SK-N-SH (cell line): ENCODE results near the gene CCDC40. TPM values are rescaled to one million over a fixed set of nuclear protein-coding genes. Genes with fewer than 3 reads are reported as not detected.

ENCODE experiments used
- CTCF ChIA-PET: fragments of 300-600, 350-600 bp; formaldehyde crosslinking; extraction: SDS; loops from one replicate; lab custom pipeline; 2021; lab: Yijun Ruan, JAX
- POLR2A ChIA-PET: fragments of 350-600 bp; sonication (Branson Sonifier 250); formaldehyde crosslinking; extraction: SDS; loops from one replicate; lab custom pipeline; 2020; ENCODE audit warnings: antibody characterized with exemption, inconsistent platforms; lab: Yijun Ruan, JAX
- DNase-seq: peaks from one replicate; pipeline ENCODE4 v3.0.0; 2012
- H2AFZ ChIP-seq: fragments of 200-600 bp; sonication (generic); 2 replicates; pipeline ENCODE4 v1.8.1; 2016; ENCODE audit warnings: antibody characterized with exemption, mild to moderate bottlenecking, low read depth
- H3F3A ChIP-seq: fragments of 200-600 bp; sonication (generic); replicated peaks from 2 replicates; pipeline ENCODE3; 2016; ENCODE audit warnings: antibody characterized with exemption, mild to moderate bottlenecking; ENCODE audit not compliant: insufficient read depth
- H3K27ac ChIP-seq, 2 experiments: fragments of 200-500 bp in 1 of 2; fragments of 200-600 bp in 1 of 2; sonication (Bioruptor generic) in 1 of 2; sonication (generic), shearing (Covaris generic) in 1 of 2; 2 replicates each; pipeline versions ENCODE4 v1.5.1 to v1.6.1; 2014 to 2016; ENCODE audit warnings: low read depth in 2 of 2, inconsistent platforms in 1 of 2, low read length in 1 of 2, mild to moderate bottlenecking in 1 of 2, mixed read lengths in 1 of 2
- H3K27me3 ChIP-seq: fragments of 200-600 bp; sonication (generic), shearing (Covaris generic); 2 replicates; pipeline ENCODE4 v1.6.1; 2016; ENCODE audit warnings: mixed run types; ENCODE audit not compliant: insufficient read depth
- H3K36me3 ChIP-seq, 2 experiments: fragments of 200-500 bp in 1 of 2; fragments of 200-600 bp in 1 of 2; sonication (Bioruptor generic) in 1 of 2; sonication (generic) in 1 of 2; replicated peaks in 1 of 2; 2 replicates each; pipeline versions ENCODE3 to v1.5.1; 2014 to 2016; ENCODE audit warnings: low read length in 1 of 2, mild to moderate bottlenecking in 1 of 2; ENCODE audit not compliant: insufficient read depth in 2 of 2, control insufficient read depth in 1 of 2
- H3K4me1 ChIP-seq, 2 experiments: fragments of 200-500 bp in 1 of 2; fragments of 200-600 bp in 1 of 2; sonication (Bioruptor generic) in 1 of 2; sonication (generic), shearing (Covaris generic) in 1 of 2; 2 replicates each; pipeline versions ENCODE4 v1.5.1 to v1.6.1; 2014 to 2016; ENCODE audit warnings: low read depth in 1 of 2, low read length in 1 of 2, mixed run types in 1 of 2; ENCODE audit not compliant: insufficient read depth in 2 of 2, control insufficient read depth in 1 of 2
- H3K4me2 ChIP-seq: fragments of 200-600 bp; sonication (generic), shearing (Covaris generic); 2 replicates; pipeline ENCODE4 v1.6.1; 2017; ENCODE audit warnings: mixed run types
- H3K4me3 ChIP-seq, 2 experiments: fragments of 200-500 bp in 1 of 2; fragments of 200-600 bp in 1 of 2; sonication (Bioruptor generic) in 1 of 2; sonication (generic), shearing (Covaris generic) in 1 of 2; 2 replicates each; pipeline versions ENCODE4 v1.5.1 to v1.8.1; 2014 to 2016; ENCODE audit warnings: low read depth in 2 of 2, inconsistent platforms in 1 of 2, low read length in 1 of 2, mild to moderate bottlenecking in 1 of 2, mixed read lengths in 1 of 2, moderate library complexity in 1 of 2
- H3K79me2 ChIP-seq: fragments of 200-600 bp; sonication (generic); 2 replicates; pipeline ENCODE4 v1.8.1; 2017; ENCODE audit warnings: mild to moderate bottlenecking; ENCODE audit not compliant: insufficient read depth
- H3K9ac ChIP-seq: fragments of 200-600 bp; sonication (generic); 2 replicates; pipeline ENCODE4 v1.6.1; 2017; ENCODE audit warnings: mixed run types
- H3K9me2 ChIP-seq: fragments of 200-600 bp; sonication (generic); 2 replicates; pipeline ENCODE4 v1.6.1; 2017; ENCODE audit warnings: mixed run types
- H3K9me3 ChIP-seq: fragments of 200-600 bp; sonication (generic); 2 replicates; pipeline ENCODE4 v1.6.1; 2017; ENCODE audit warnings: mixed run types, mild to moderate bottlenecking, moderate library complexity
- H4K20me1 ChIP-seq: fragments of 200-600 bp; sonication (generic); 2 replicates; pipeline ENCODE4 v1.6.1; 2017; ENCODE audit warnings: mild to moderate bottlenecking, mixed run types; ENCODE audit not compliant: insufficient read depth
- CTCF ChIP-seq: fragments of 200-600 bp; sonication (generic); IDR thresholded peaks from 2 replicates; pipeline ENCODE4 v1.6.1; 2017; ENCODE audit warnings: antibody characterized with exemption, mild to moderate bottlenecking, moderate library complexity
- EZH2phosphoT487 ChIP-seq: fragments of 200-600 bp; sonication (generic); IDR thresholded peaks from 2 replicates; pipeline ENCODE4 v1.6.1; 2017; ENCODE audit warnings: low read depth, mixed run types, mild to moderate bottlenecking, antibody characterized with exemption, moderate library complexity, borderline replicate concordance
- FOSL2 ChIP-seq: IDR thresholded peaks from 2 replicates; pipeline ENCODE4 v1.4.0; 2012; ENCODE audit warnings: low read depth, mild to moderate bottlenecking, moderate library complexity, borderline replicate concordance
- FOXJ3 ChIP-seq: sonication (generic); formaldehyde crosslinking; IDR thresholded peaks from 2 replicates; pipeline ENCODE4 v1.5.1; 2020; ENCODE audit warnings: mild to moderate bottlenecking, missing genetic modification reagents
- GATA2 ChIP-seq: sonication (generic); formaldehyde crosslinking; IDR thresholded peaks from 2 replicates; pipeline ENCODE4 v1.5.0; 2020; ENCODE audit warnings: mild to moderate bottlenecking, missing genetic modification reagents
- JUND ChIP-seq: IDR thresholded peaks from 2 replicates; pipeline ENCODE4 v1.4.0; 2012
- MEF2A ChIP-seq: IDR thresholded peaks from 2 replicates; pipeline ENCODE4 v1.4.0; 2012; ENCODE audit warnings: low read depth, borderline replicate concordance
- POLR2AphosphoS5 ChIP-seq: IDR thresholded peaks from 2 replicates; pipeline ENCODE4 v1.6.1; 2012; ENCODE audit warnings: low read depth, low read length
- RCOR1 ChIP-seq: fragments of 150-350 bp; IDR thresholded peaks from 2 replicates; pipeline ENCODE4 v1.6.1; 2017; ENCODE audit warnings: antibody characterized with exemption, low read length
- REST ChIP-seq: IDR thresholded peaks from 2 replicates; pipeline ENCODE4 v1.6.1; 2012; ENCODE audit warnings: mild to moderate bottlenecking, low read depth, low read length, moderate library complexity
- RXRA ChIP-seq: IDR thresholded peaks from 2 replicates; pipeline ENCODE4 v1.4.0; 2012; ENCODE audit warnings: low read depth, mild to moderate bottlenecking, borderline replicate concordance
- SIN3A ChIP-seq: IDR thresholded peaks from 2 replicates; pipeline ENCODE4 v1.6.1; 2012; ENCODE audit warnings: low read depth, mild to moderate bottlenecking, low read length, moderate library complexity, borderline replicate concordance
- SMC3 ChIP-seq: IDR thresholded peaks from 2 replicates; pipeline ENCODE4 v1.6.1; 2012; ENCODE audit warnings: low read depth, low read length, improper control_type of control experiment
- TAF1 ChIP-seq: IDR thresholded peaks from 2 replicates; pipeline ENCODE4 v1.6.1; 2012; ENCODE audit warnings: low read depth, mild to moderate bottlenecking, low read length, moderate library complexity, borderline replicate concordance
- TCF12 ChIP-seq: IDR thresholded peaks from 2 replicates; pipeline ENCODE4 v1.4.0; 2012
- YY1 ChIP-seq: IDR thresholded peaks from 2 replicates; pipeline ENCODE4 v1.4.0; 2012; ENCODE audit warnings: low read depth, mild to moderate bottlenecking
- WGBS: methylation state at CpG from one replicate; pipeline ENCODE4 v1.1.6; 2017; ENCODE audit warnings: low lambda C conversion rate; 5-methylcytosine and 5-hydroxymethylcytosine counted together
- polyA plus RNA-seq, 3 experiments: library from polyadenylated mRNA; depleted of rRNA; stranded (reverse); fragments of >200 nt; gene quantifications; 2 replicates each; pipeline ENCODE4 v1.2.3, GENCODE V29; 2012
- TF ChIP-seq, protein P1 (sequence below): fragments of 150-350 bp; IDR thresholded peaks from 2 replicates; pipeline ENCODE4 v1.6.1; 2016; ENCODE audit warnings: mild to moderate bottlenecking, low read depth, low read length
- TF ChIP-seq, protein P2 (sequence below): IDR thresholded peaks from 2 replicates; pipeline ENCODE4 v1.4.0; 2012; ENCODE audit warnings: low read depth, borderline replicate concordance

The CCDC40 gene
- polyA plus RNA-seq, 1 of the 3 experiments (the other 2 are of a cell fraction): 17.3 TPM

DNA sequence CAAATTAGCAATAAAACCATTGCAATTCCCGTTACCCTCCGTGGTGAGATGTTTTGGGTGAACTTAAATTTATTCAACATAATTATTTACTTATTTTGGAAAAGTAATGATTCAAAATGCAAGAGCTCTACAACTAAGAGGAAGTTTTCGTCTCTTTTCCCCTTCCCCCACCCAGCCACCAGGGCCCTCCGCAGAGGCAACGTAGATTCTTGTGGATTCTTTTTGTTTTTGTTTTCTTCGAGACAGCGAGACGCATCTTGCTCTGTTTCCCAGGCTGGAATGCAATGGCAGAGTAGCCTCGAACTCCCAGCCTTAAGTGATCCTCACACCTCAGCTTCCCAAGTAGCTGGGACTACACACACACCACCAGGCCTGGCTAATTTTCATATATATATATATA, 19.2 kb downstream of the CCDC40 start:
- no peaks in the 10 kb centered on the region for H3K27me3 ChIP-seq
- 95% methylated on average over 9 of the region's 9 CpGs for WGBS
- DNase-seq: no peak
- no peak overlapping the region for H3K4me3 ChIP-seq
- H3K9me2 ChIP-seq: no peaks in the 10 kb centered on the region
- no peaks in the 10 kb centered on the region for H3F3A ChIP-seq
- POLR2A ChIA-PET: no interaction called here
- H3K36me3 ChIP-seq: peaks cover 5 to 22% of the 10 kb centered on the region in 2 experiments
- no peak overlapping the region for H2AFZ ChIP-seq
- no peak overlapping the region for H3K9ac ChIP-seq
- no peak overlapping the region for H3K27ac ChIP-seq
- CTCF ChIA-PET: interaction anchor here (4.0 to 4.1 kb wide), 2 partner anchors 27 to 48 kb away, joined by 22 to 28 read pairs; no protein-coding TSS in a partner anchor
- H4K20me1 ChIP-seq: no peaks in the 10 kb centered on the region
- TF ChIP-seq REST (no peak), TCF12 (no peak), SIN3A (no peak), SMC3 (no peak), TAF1 (no peak)
- no peaks in the 10 kb centered on the region for H3K4me1 ChIP-seq
- no peaks in the 10 kb centered on the region for H3K9me3 ChIP-seq
- no peaks in the 10 kb centered on the region for H3K79me2 ChIP-seq
- no peak overlapping the region for H3K4me2 ChIP-seq

DNA sequence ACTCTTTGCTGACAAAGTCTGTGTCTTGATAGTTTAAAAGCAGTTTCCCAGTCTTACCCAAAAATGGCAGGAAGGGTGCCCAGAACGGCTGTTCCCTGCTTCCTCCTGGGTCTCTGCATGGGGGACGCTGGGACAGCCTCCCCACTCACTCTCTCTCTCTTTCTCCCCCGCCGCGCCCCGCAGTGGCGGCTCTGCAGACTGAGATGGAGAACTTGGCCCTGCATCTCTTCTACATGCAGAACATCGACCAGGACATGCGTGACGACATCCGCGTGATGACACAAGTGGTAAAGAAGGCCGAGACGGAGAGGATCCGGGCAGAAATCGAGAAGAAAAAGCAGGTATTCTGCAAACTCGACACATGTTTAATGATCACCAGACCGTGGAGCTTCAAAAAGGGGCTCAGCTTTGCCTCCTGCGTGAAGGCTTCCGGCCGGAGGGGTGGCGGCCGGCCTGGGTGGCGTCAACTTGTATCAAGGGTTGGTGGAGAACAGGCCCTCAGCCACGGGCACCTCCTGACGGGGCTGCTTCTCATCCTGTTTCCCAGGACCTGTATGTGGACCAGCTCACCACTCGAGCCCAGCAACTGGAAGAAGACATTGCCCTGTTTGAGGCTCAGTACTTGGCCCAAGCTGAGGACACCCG, 22.0 kb downstream of the CCDC40 start:
- no peaks in the 10 kb centered on the region for H3K79me2 ChIP-seq
- no peaks in the 10 kb centered on the region for H4K20me1 ChIP-seq
- no peak overlapping the region for H3K4me3 ChIP-seq
- H3K27me3 ChIP-seq: no peaks in the 10 kb centered on the region
- H3K9me3 ChIP-seq: no peaks in the 10 kb centered on the region
- no peaks in the 10 kb centered on the region for H3K4me1 ChIP-seq
- WGBS: 95% methylated on average over 21 of the region's 28 CpGs
- ChIA-PET POLR2A (interaction anchor here (1.0 kb wide), 1 partner anchor 12 kb away, joined by 3 read pairs; no protein-coding TSS in a partner anchor), CTCF (interaction anchor here (1.9 kb wide), 1 partner anchor 24 kb away, joined by 10 read pairs; no protein-coding TSS in a partner anchor)
- no peaks in the 10 kb centered on the region for H3K9me2 ChIP-seq
- H3F3A ChIP-seq: no peaks in the 10 kb centered on the region
- no peak overlapping the region for H3K4me2 ChIP-seq
- no peak overlapping the region for H3K9ac ChIP-seq
- DNase-seq: no peak
- no peak overlapping the region for H3K27ac ChIP-seq
- no peak overlapping the region for H2AFZ ChIP-seq
- H3K36me3 ChIP-seq: peaks cover 0 to 4% of the 10 kb centered on the region in 2 experiments
- TF ChIP-seq CTCF (no peak), EZH2phosphoT487 (no peak), GATA2 (CRISPR knock-in tag) (no peak), FOXJ3 (CRISPR knock-in tag) (no peak), JUND (no peak), MEF2A (no peak), FOSL2 (no peak), YY1 (no peak), RCOR1 (no peak), POLR2AphosphoS5 (no peak), SMC3 (no peak), RXRA (no peak)
- TF ChIP-seq, protein P1, sequence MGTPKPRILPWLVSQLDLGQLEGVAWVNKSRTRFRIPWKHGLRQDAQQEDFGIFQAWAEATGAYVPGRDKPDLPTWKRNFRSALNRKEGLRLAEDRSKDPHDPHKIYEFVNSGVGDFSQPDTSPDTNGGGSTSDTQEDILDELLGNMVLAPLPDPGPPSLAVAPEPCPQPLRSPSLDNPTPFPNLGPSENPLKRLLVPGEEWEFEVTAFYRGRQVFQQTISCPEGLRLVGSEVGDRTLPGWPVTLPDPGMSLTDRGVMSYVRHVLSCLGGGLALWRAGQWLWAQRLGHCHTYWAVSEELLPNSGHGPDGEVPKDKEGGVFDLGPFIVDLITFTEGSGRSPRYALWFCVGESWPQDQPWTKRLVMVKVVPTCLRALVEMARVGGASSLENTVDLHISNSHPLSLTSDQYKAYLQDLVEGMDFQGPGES: no peak
- TF ChIP-seq, protein P2, sequence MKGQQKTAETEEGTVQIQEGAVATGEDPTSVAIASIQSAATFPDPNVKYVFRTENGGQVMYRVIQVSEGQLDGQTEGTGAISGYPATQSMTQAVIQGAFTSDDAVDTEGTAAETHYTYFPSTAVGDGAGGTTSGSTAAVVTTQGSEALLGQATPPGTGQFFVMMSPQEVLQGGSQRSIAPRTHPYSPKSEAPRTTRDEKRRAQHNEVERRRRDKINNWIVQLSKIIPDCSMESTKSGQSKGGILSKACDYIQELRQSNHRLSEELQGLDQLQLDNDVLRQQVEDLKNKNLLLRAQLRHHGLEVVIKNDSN: no peak
